PC-9 (cell line): ENCODE results near the gene GABRG3. TPM values are rescaled to one million over a fixed set of nuclear protein-coding genes. Genes with fewer than 3 reads are reported as not detected.

Source experiments
- BruUV-seq: library from RNA; stranded (reverse); fragments of 400-500 nt; replicated peaks from 2 replicates; lab custom pipeline; 2021; lab: Mats Ljungman, UMichigan
- CTCF ChIA-PET: fragments of 300-600 bp; sonication (Branson Sonifier 250); formaldehyde crosslinking; loops from one replicate; lab custom pipeline; 2022; ENCODE audit warnings: antibody characterized with exemption; lab: Charles Lee
- POLR2A ChIA-PET: fragments of 300-600 bp; sonication (Branson Sonifier 250); formaldehyde crosslinking; loops from one replicate; lab custom pipeline; 2022; ENCODE audit warnings: antibody characterized with exemption; ENCODE audit not compliant: unreplicated experiment; lab: Charles Lee
- DNase-seq, 2 experiments: peaks; one replicate each; pipeline versions ENCODE4 v3.0.0 to v3.0.0-alpha.2; 2015 to 2022; ENCODE audit warnings: mixed read lengths in 1 of 2
- H2AFZ ChIP-seq: fragments of 200-600 bp; sonication (generic); 2 replicates; pipeline ENCODE4 v1.8.1; 2017; ENCODE audit warnings: antibody characterized with exemption
- H3F3A ChIP-seq: fragments of 200-600 bp; sonication (generic); 2 replicates; pipeline ENCODE4 v1.8.1; 2017; ENCODE audit warnings: antibody characterized with exemption, mild to moderate bottlenecking, low read depth; ENCODE audit not compliant: insufficient read depth
- H3K27ac ChIP-seq: fragments of 200-600 bp; sonication (generic); 2 replicates; pipeline ENCODE4 v1.6.1; 2016; ENCODE audit warnings: mixed run types
- H3K27me3 ChIP-seq: fragments of 200-600 bp; sonication (generic); 2 replicates; pipeline ENCODE4 v1.6.1; 2016; ENCODE audit warnings: low read depth, mixed run types; ENCODE audit not compliant: insufficient read depth
- H3K36me3 ChIP-seq: fragments of 200-600 bp; sonication (generic); 2 replicates; pipeline ENCODE4 v1.6.1; 2016; ENCODE audit warnings: low read depth, mixed run types
- H3K4me1 ChIP-seq: fragments of 200-600 bp; sonication (generic); replicated peaks from 2 replicates; pipeline ENCODE4 v1.6.1; 2016; ENCODE audit warnings: mixed run types; ENCODE audit not compliant: insufficient read depth
- H3K4me2 ChIP-seq: fragments of 200-600 bp; sonication (generic); 2 replicates; pipeline ENCODE4 v1.6.1; 2017; ENCODE audit warnings: mixed run types
- H3K4me3 ChIP-seq: fragments of 200-600 bp; sonication (generic); 2 replicates; pipeline ENCODE4 v1.6.1; 2016; ENCODE audit warnings: mixed run types
- H3K79me2 ChIP-seq: fragments of 200-600 bp; sonication (generic); 2 replicates; pipeline ENCODE4 v1.6.1; 2017; ENCODE audit warnings: low read depth, mixed run types
- H3K9me2 ChIP-seq: fragments of 200-600 bp; sonication (generic); 2 replicates; pipeline ENCODE4 v1.8.1; 2017; ENCODE audit warnings: mild to moderate bottlenecking; ENCODE audit not compliant: insufficient read depth
- H3K9me3 ChIP-seq: fragments of 200-600 bp; sonication (generic); 2 replicates; pipeline ENCODE4 v1.8.1; 2016; ENCODE audit warnings: low read depth; ENCODE audit not compliant: insufficient read depth
- H4K20me1 ChIP-seq: fragments of 200-600 bp; sonication (generic); 2 replicates; pipeline ENCODE4 v1.8.1; 2017; ENCODE audit not compliant: insufficient read depth
- CTCF ChIP-seq: fragments of 200-600 bp; sonication (generic); conservative IDR thresholded peaks from 2 replicates; pipeline ENCODE4 v1.6.1; 2017; ENCODE audit warnings: mixed run types, antibody characterized with exemption, mild to moderate bottlenecking, moderate library complexity
- EZH2 ChIP-seq: fragments of 200-600 bp; sonication (generic); IDR thresholded peaks from 2 replicates; pipeline ENCODE4 v1.8.0; 2017; ENCODE audit warnings: antibody characterized with exemption, low read depth
- intact Hi-C: fragments of 100-400 bp; cut with micrococcal nuclease; formaldehyde crosslinking; loops from one replicate; pipeline ENCODE4 v1.10.0; 2022; ENCODE audit not compliant: unreplicated experiment
- total RNA-seq: library from RNA; stranded (reverse); gene quantifications from 2 replicates; pipeline ENCODE4 v1.2.3, GENCODE V29; 2021

GABRG3 gene
- total RNA-seq, 1 experiment from 2014 or later, result not detected

GRCh38 chr15:27046880-27047279, 75.9 kb downstream of the GABRG3 start:
- Histone ChIP-seq H3K4me2 (no peak overlapping the region), H3K9me2 (no peaks in the 10 kb centered on the region), H3K4me3 (no peak overlapping the region), H3F3A (no peaks in the 10 kb centered on the region), H2AFZ (no peak overlapping the region), H3K36me3 (no peaks in the 10 kb centered on the region), H3K27me3 (peaks cover 31% of the 10 kb centered on the region; the same call in 1 of the 2 replicates), H3K4me1 (no peaks in the 10 kb centered on the region), H3K79me2 (no peaks in the 10 kb centered on the region), H3K27ac (no peak overlapping the region), H4K20me1 (no peaks in the 10 kb centered on the region), H3K9me3 (no peaks in the 10 kb centered on the region)
- POLR2A ChIA-PET, result no interaction called here
- TF ChIP-seq EZH2 (no peak), CTCF (no peak)
- DNase-seq, result no peak
- intact Hi-C loops, result no loop called here
- BruUV-seq, result no TSS peak
- CTCF ChIA-PET, result no interaction called here

- Histone ChIP-seq H3K4me2 (no peak overlapping the region), H2AFZ (no peak overlapping the region), H3K36me3 (no peaks in the 10 kb centered on the region), H3K9me3 (no peaks in the 10 kb centered on the region), H3K9me2 (no peaks in the 10 kb centered on the region), H3K27ac (no peak overlapping the region), H3K79me2 (no peaks in the 10 kb centered on the region), H3F3A (no peaks in the 10 kb centered on the region), H4K20me1 (no peaks in the 10 kb centered on the region), H3K4me3 (no peak overlapping the region), H3K27me3 (peaks cover 38% of the 10 kb centered on the region; the same call in 1 of the 2 replicates), H3K4me1 (no peaks in the 10 kb centered on the region)
- intact Hi-C loops, result no loop called here
- ChIA-PET CTCF (no interaction called here), POLR2A (no interaction called here)
- no peak for DNase-seq
- no peak for TF ChIP-seq CTCF
- TF ChIP-seq EZH2, result no peak
- no TSS peak for BruUV-seq
Measured at GRCh38 chr15:27050163-27050562, 79.2 kb downstream of the GABRG3 start.

- H3F3A ChIP-seq, result no peaks in the 10 kb centered on the region
- H3K4me3 ChIP-seq, result no peak overlapping the region
- DNase-seq, result no peak
- intact Hi-C loops, result no loop called here
- no peaks in the 10 kb centered on the region for H3K36me3 ChIP-seq
- H3K27me3 ChIP-seq, result peaks cover 29% of the 10 kb centered on the region; the same call in 1 of the 2 replicates
- no peak overlapping the region for H3K4me2 ChIP-seq
- H3K4me1 ChIP-seq, result no peaks in the 10 kb centered on the region
- H3K9me3 ChIP-seq, result no peaks in the 10 kb centered on the region
- no peak overlapping the region for H3K27ac ChIP-seq
- TF ChIP-seq EZH2, result no peak
- TF ChIP-seq CTCF, result no peak
- no peak overlapping the region for H2AFZ ChIP-seq
- no peaks in the 10 kb centered on the region for H3K9me2 ChIP-seq
- BruUV-seq, result no TSS peak
- H3K79me2 ChIP-seq, result no peaks in the 10 kb centered on the region
- H4K20me1 ChIP-seq, result no peaks in the 10 kb centered on the region
- POLR2A ChIA-PET, result no interaction called here
- CTCF ChIA-PET, result no interaction called here
Measured at GRCh38 chr15:27054426-27054825, 83.4 kb downstream of the GABRG3 start.
